BJ (cell line): ENCODE data around the gene GOLGA6L22. TPM values are rescaled to one million over a fixed set of nuclear protein-coding genes. Genes with fewer than 3 reads are reported as not detected.
A peak's percentile ranks its signal among the peaks of the same experiment; 100 is the strongest.
"Not testable (repeated sequence)": the region's sequence is repeated elsewhere in the genome, so short reads cannot be mapped to it uniquely, and the experiment has no call there.

Experiments used
- CTCF ChIA-PET: fragments of 350-600 bp; formaldehyde crosslinking; extraction: SDS; loops from one replicate; lab custom pipeline; 2021; ENCODE audit warnings: antibody characterized with exemption, inconsistent platforms; lab: Yijun Ruan, JAX
- POLR2A ChIA-PET: fragments of 300-600 bp; sonication (Branson Sonifier 250); formaldehyde crosslinking; extraction: SDS; loops from one replicate; lab custom pipeline; 2021; ENCODE audit warnings: antibody characterized with exemption; lab: Charles Lee
- DNase-seq: peaks from one replicate; pipeline ENCODE4 v3.0.0-alpha.2; 2011; ENCODE audit warnings: low read depth
- H3K27me3 ChIP-seq: 2 replicates; pipeline ENCODE4 v1.6.0; 2011; ENCODE audit warnings: low read length; ENCODE audit not compliant: control insufficient read depth, insufficient read depth
- H3K36me3 ChIP-seq: 2 replicates; pipeline ENCODE4 v1.5.1; 2011; ENCODE audit warnings: low read length; ENCODE audit not compliant: control insufficient read depth, insufficient read depth
- H3K4me3 ChIP-seq: 2 replicates; pipeline ENCODE4 v1.5.1; 2011; ENCODE audit warnings: low read depth, mild to moderate bottlenecking, control low read depth, low read length
- polyA minus RNA-seq: library from RNA; depleted of rRNA, polyadenylated mRNA; stranded (reverse); fragments of >200 nt; gene quantifications from 2 replicates; pipeline ENCODE4 v1.2.3, GENCODE V29; 2011; rRNA and poly(A)+ RNA removed
- polyA plus RNA-seq: library from polyadenylated mRNA; depleted of rRNA; stranded (reverse); fragments of >200 nt; gene quantifications from 2 replicates; pipeline ENCODE4 v1.2.3, GENCODE V29; 2011; rRNA removed

GOLGA6L22 gene, protein sequence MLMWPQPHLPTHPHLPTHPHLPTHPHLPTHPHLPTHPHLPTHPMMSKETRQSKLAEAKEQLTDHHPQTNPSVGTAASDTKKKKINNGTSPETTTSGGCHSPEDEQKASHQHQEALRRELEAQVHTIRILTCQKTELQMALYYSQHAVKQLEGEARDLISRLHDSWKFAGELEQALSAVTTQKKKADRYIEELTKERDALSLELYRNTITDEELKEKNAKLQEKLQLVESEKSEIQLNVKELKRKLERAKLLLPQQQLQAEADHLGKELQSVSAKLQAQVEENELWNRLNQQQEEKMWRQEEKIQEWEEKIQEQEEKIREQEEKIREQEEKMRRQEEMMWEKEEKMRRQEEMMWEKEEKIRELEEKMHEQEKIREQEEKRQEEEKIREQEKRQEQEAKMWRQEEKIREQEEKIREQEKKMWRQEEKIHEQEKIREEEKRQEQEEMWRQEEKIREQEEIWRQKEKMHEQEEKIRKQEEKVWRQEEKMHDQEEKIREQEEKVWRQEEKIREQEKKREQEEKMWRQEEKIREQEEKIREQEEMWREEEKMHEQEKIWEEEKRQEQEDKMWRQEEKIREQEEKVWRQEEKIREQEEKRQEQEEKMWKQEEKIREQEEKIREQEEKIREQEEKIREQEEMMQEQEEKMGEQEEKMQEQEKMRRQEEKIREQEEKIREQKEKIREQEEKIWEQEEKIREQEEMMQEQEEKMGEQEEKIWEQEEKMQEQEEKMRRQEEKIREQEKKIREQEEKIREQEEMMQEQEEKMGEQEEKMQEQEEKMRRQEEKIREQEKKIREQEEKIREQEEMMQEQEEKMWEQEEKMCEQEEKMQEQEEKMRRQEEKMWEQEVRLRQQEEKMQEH
- not detected in 2 replicates for polyA plus RNA-seq
- polyA minus RNA-seq: not detected in 2 replicates

DNA sequence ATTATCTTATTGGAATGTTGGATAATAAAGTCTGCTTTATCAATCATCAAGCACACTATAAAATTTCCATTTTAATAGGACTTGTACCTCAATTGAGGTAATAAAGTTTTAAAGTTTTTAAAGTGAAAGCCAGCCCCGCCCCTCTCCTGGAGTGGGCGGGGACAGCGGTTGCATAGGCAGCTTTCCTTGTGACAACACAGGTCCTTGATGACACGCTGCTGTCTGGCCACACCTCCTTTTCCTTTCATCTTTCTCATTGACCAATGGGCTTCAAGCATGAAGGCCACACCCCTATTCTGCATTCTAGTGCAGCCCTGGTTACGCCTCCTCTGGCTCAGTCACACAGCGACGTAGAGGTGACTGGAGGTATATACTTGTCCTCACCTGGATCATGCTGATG lies at the start of gene GOLGA6L22:
TSS of gene GOLGA6L22 (plus strand) at position 301 of the 400 bp plus-strand sequence. CDS start at position 392, 91 bp downstream.
- DNase-seq, H3K27me3 ChIP-seq, H3K4me3 ChIP-seq, POLR2A ChIA-PET, CTCF ChIA-PET, H3K36me3 ChIP-seq: not testable (repeated sequence)

DNA sequence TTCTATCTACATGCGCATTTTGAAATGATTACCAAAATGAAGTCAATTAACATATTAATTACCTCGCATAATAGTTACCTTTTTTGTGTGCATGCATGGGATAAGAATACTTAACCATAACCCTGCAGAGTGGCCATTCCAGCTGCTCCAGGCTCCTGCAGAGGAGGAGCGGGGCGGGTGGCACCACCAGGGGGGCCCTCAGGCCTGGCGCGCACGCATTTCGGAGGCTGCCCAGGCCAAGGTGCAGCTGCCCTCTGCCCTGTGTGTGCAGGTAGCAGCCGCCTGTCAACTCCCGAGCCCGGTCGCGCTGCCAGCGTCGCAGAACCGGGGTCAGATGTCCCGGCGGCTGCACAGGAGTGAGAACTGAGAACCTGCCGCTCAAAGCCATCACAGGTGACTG lies 41.4 kb upstream of the GOLGA6L22 start:
- CTCF ChIA-PET, H3K4me3 ChIP-seq, DNase-seq, H3K36me3 ChIP-seq, POLR2A ChIA-PET, H3K27me3 ChIP-seq: not testable (repeated sequence)

DNA sequence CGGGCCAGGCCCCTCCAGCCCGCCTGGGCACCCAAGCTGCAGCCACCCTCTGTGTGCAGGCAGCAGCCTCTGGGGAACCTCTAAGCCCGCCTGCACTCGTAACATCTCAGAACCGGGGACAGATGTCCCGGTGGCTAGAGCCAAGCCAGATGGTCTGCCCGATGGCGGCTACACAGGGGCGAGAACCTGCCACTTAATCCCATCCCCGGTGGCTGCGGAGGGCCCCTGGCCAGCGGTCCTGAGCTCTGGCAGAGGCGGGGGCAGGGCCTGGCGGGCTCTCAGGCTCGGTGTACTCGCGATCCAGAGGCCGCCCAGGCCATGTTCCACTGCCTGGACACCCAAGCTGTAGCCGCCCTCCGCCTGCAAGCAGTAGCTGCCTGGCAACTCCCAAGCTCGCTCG lies 40.9 kb upstream of the GOLGA6L22 start:
- CTCF ChIA-PET, H3K27me3 ChIP-seq, DNase-seq, H3K4me3 ChIP-seq, POLR2A ChIA-PET, H3K36me3 ChIP-seq: not testable (repeated sequence)

DNA sequence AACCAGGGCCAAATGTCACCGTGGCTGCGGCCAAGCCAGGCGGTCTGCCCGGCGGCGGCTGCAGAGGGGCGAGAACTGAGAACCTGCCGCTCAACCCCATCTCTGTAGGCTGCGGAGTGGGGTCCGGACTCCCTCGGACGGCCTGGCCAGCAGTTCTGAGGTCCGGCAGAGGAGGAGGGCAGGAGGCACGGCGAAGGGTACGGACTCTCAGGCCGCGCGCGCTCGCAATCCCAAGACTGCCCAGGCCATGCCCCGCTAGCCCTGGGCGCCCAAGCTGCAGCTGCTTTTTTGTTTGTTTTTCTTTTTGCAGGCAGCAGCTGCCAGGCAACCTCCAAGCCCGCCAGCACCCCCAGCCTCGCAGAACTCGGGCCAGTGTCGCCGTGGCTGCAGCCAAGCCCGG lies 40.5 kb upstream of the GOLGA6L22 start:
- H3K36me3 ChIP-seq, H3K4me3 ChIP-seq, DNase-seq, H3K27me3 ChIP-seq, CTCF ChIA-PET, POLR2A ChIA-PET: not testable (repeated sequence)

DNA sequence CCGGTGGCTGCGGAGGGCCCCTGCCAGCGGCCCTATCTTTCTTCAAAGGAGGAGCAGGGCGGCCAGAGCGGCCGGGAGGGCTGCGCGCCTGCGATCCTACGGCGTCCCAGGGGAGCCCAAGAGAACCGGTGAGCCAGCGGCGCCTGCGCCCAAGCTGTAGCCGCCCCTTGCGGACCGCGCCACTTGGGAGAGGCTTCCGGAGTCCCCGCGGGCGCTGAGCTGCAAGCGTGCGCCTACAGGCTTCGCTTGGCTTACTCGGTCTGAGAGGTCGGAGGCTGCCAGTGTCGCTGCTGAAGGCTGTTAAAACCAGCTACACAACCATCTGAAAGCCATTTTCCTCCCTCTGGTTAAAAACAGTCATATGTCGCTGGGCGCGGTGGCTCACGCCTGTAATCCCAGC lies 40.0 kb upstream of the GOLGA6L22 start:
- DNase-seq, H3K36me3 ChIP-seq, H3K27me3 ChIP-seq, H3K4me3 ChIP-seq, POLR2A ChIA-PET, CTCF ChIA-PET: not testable (repeated sequence)

DNA sequence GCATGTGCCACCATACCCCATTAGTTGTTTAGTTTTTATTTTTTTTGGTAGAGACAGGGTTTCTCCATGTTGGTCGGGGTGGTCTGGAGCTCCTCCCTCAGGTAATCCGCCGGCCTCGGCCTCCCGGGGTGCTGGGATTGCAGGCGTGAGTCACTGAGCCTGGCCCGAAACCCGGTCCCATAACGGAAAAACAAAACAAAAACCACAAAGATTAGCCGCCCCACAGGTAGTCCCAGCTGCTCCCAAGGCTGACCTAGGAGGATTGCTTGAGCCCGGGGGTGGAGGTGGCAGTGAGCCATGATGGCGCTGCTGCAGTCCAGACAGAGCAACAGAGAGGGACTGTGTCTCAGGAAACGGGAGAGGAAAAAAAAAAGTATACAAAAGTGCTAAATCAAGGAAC lies 38.4 kb upstream of the GOLGA6L22 start:
- H3K36me3 ChIP-seq, DNase-seq, H3K27me3 ChIP-seq, H3K4me3 ChIP-seq, CTCF ChIA-PET, POLR2A ChIA-PET: not testable (repeated sequence)

DNA sequence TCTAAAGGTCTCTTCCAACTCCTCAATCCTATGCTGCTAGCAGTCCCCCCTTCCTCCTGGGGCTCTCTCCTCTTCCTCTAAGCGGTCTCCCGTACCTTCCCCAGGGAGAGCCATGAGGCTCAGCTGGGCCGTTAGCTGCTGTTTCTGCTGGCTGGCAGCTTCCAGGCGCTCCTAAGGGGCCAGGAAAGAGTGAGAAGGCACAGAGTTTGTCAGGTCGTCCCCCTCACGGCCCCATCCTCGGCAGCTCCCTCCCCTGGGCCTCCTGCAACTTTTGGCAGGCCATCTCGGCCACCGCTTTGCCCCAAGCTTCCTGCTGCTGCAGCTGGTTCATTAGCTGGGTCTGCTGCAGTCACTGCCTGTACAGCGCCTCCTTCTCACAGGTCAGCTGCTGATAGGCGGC lies 29.3 kb upstream of the GOLGA6L22 start:
- H3K27me3 ChIP-seq, CTCF ChIA-PET, H3K36me3 ChIP-seq, DNase-seq, H3K4me3 ChIP-seq, POLR2A ChIA-PET: not testable (repeated sequence)

DNA sequence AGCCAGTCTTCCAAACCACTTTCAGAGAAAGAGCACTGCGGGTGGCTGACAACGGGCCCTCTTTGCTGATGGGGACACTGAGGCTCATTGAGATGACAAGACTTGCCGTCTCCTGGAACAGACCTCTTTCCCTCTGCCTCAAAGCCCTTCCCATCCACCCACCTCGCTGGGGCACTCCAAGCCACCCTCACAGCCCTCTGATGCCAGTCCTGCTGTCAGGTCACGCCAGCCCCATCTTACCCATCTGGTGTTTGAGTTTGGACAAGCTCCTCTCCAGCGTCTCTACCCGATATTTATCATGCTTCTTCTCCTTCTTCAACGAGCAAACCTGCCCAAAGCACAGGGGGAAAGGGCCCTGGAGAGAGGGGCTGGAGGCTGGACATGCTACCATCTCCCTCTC lies 27.0 kb upstream of the GOLGA6L22 start:
- H3K27me3 ChIP-seq, H3K4me3 ChIP-seq, POLR2A ChIA-PET, CTCF ChIA-PET, H3K36me3 ChIP-seq, DNase-seq: not testable (repeated sequence)

DNA sequence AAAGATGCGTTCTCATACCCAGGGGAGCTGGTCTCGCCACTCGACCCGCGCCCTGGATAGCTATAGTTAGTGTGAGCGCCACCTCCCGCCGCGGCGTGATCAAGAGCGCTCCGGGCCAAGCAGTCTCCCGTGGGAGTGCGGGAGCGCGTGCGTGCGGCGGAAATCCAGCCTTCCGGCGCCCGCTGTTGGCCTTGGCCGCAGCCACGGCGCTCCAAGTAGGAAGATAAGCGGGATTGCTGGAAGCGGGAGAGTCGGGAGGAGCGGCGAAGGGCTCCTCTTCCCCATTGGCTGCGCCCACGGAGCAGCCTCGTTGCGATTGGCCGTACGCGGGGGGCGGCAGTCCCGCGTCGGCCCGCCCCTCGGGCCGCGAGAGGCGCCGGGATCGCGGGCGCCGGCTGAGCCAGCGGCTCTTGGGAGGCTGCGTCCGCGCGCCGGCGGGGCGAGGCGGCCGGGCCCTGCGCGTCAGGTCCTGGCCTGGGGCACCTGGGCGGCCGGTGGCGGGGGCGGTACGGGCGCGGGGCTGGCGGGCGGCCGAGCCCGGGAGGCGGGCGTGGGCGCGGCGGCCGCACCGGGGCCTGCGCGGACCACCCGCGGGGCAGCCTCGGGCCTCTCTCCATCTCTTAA lies 35.9 kb downstream of the GOLGA6L22 start:
- H3K27me3 ChIP-seq, POLR2A ChIA-PET, DNase-seq, CTCF ChIA-PET, H3K36me3 ChIP-seq: not testable (repeated sequence)
- H3K4me3 ChIP-seq: peak overlapping the region; percentile 31

DNA sequence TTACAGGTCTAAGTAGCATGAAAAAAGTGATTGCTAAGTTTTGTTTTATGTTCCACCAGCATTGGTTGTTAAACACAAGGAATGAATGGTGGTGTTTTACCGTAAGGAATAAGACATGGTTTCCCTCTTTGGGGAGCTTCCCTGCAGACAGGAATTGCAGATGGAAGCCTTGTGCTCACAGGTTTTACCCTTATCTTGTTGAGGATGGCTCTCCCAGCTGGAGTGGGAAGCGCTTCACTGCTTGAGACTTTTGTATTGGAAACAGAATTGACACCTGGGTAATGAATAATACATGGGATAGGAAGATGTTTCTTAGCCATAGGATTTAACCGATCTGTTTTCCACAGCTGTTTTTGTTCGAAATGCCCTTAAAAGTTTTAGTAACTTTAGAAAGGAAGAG lies 38.5 kb downstream of the GOLGA6L22 start:
- POLR2A ChIA-PET, H3K4me3 ChIP-seq, DNase-seq, H3K36me3 ChIP-seq, H3K27me3 ChIP-seq, CTCF ChIA-PET: not testable (repeated sequence)

DNA sequence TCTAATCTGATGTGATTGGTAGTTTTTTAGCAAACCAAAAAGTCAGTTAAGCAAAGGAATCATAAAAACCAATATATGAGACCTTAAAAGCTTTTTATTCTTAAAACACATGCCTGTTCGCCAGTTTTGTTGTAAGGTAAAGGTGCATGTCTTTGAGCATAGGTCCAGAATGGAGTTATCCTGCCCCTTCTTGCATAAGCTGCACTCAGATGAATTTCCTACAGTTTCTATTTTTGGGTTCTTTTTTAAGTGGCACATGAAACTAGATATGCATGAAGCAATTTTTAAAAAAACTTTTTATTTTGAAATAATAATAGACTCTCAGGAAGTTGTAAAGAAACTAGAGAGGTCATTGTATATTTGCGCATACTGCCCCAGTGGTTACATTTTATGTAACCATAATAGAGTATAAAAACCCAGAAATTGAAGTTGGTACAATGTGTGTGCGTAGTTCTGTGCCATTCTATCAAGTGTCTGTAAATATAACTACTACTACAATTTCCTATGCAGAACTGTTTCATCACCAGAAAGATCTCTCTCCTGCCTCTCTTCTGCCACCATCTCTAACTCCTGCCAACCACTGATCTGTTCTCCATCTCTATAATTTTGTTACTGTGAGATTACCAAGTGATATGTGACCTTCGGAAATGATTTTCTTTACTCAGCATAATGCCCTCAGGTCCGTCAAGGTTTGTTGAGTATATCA lies 39.7 kb downstream of the GOLGA6L22 start:
- DNase-seq, CTCF ChIA-PET, POLR2A ChIA-PET, H3K36me3 ChIP-seq, H3K4me3 ChIP-seq, H3K27me3 ChIP-seq: not testable (repeated sequence)

DNA sequence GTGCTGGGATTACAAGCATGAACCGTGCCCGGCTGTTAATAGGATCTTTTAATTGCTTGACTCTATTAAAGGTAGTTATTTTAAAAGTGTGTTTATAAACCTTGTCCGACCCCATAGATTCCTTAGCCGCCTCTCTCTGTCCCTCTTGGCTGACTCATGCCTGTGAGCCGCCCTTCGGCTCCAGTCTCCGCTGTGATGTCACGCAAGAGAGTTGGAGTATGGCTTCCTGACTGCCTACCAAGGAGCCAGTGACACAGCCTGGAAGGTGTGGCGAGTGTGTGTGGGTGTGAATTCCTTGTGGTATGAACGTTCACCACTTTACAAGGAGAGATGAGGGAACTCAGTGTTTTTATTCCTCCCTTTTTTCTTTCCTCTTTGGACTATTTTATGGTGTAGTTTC lies 43.6 kb downstream of the GOLGA6L22 start:
- POLR2A ChIA-PET, H3K36me3 ChIP-seq, DNase-seq, H3K4me3 ChIP-seq, CTCF ChIA-PET, H3K27me3 ChIP-seq: not testable (repeated sequence)
